Gastrocnemius medialis (tissue), 4 donors: ENCODE measurements around the gene CST3.

Source experiments
- CTCF ChIP-seq, 5 experiments: fragments of 450-650 bp in 3 of 5; fragments of 200-600 bp in 2 of 5; sonication (generic) in 2 of 5; IDR thresholded peaks in 4 of 5; conservative IDR thresholded peaks in 1 of 5; 1 replicate in 4 of 5; 2 replicates in 1 of 5; pipeline ENCODE4 v1.5.1; 2016 to 2019; ENCODE audit warnings: antibody characterized with exemption in 5 of 5, mild to moderate bottlenecking in 3 of 5, moderate library complexity in 3 of 5
- POLR2A ChIP-seq, 2 donors: fragments of 450-650 bp; IDR thresholded peaks; one replicate each; pipeline ENCODE4 v1.6.1; 2017; ENCODE audit warnings: antibody characterized with exemption in 2 of 2, mild to moderate bottlenecking in 2 of 2, moderate library complexity in 2 of 2

GRCh38 chr20:23613676-23614075, 24.1 kb downstream of the CST3 start:
- no peak for TF ChIP-seq CTCF (IDR thresholded peaks at IDR 0.05 in 4 of 5, conservative IDR thresholded peaks at IDR 0.05 in 1 of 5)
- TF ChIP-seq POLR2A (IDR thresholded peaks at IDR 0.05), result no peak
